Stimulated activated CD8-positive, alpha-beta memory T cell treated with anti-CD3 and anti-CD28 coated beads, Interleukin-15, amount 100 ng/mL, for 48 hours (primary cell): ENCODE measurements around the gene LRRTM4.
"Not testable (repeated sequence)": the region's sequence is repeated elsewhere in the genome, so short reads cannot be mapped to it uniquely, and the experiment has no call there.

Experiments
- DNase-seq, 2 donors: peaks; one replicate each; pipeline ENCODE4 v3.0.0-alpha.2; 2020; ENCODE audit warnings: low read depth in 2 of 2

LRRTM4 gene

GRCh38 chr2:77169426-77169825 lies 352.8 kb downstream of the LRRTM4 start:
- no peak for DNase-seq

- DNase-seq, result not testable (repeated sequence)
Measured at GRCh38 chr2:77164021-77164420, 358.2 kb downstream of the LRRTM4 start.

- DNase-seq, result no peak
Measured at GRCh38 chr2:77161009-77161408, 361.2 kb downstream of the LRRTM4 start.

GRCh38 chr2:77156599-77156998 lies 365.6 kb downstream of the LRRTM4 start:
- DNase-seq, result no peak

- no peak for DNase-seq
Measured at GRCh38 chr2:77155511-77155910, 366.7 kb downstream of the LRRTM4 start.

GRCh38 chr2:77149565-77149964 lies 372.6 kb downstream of the LRRTM4 start:
- no peak for DNase-seq

GRCh38 chr2:77147153-77147552 lies 375.0 kb downstream of the LRRTM4 start:
- DNase-seq, result no peak

GRCh38 chr2:77144772-77145171 lies 377.4 kb downstream of the LRRTM4 start:
- no peak for DNase-seq

GRCh38 chr2:77142141-77142540 lies 380.0 kb downstream of the LRRTM4 start:
- DNase-seq, result no peak

- DNase-seq, result not testable (repeated sequence)
Measured at GRCh38 chr2:77128479-77128878, 393.7 kb downstream of the LRRTM4 start.

GRCh38 chr2:77127345-77127744 lies 394.8 kb downstream of the LRRTM4 start:
- DNase-seq, result no peak

GRCh38 chr2:77121518-77121917 lies 400.7 kb downstream of the LRRTM4 start:
- DNase-seq, result no peak

- no peak for DNase-seq
Measured at GRCh38 chr2:77119333-77119732, 402.8 kb downstream of the LRRTM4 start.

GRCh38 chr2:77108915-77109314 lies 413.3 kb downstream of the LRRTM4 start:
- DNase-seq, result no peak

- no peak for DNase-seq
Measured at GRCh38 chr2:77105008-77105407, 417.2 kb downstream of the LRRTM4 start.

GRCh38 chr2:77104554-77104953 lies 417.6 kb downstream of the LRRTM4 start:
- DNase-seq, result no peak

- no peak for DNase-seq
Measured at GRCh38 chr2:77102927-77103326, 419.2 kb downstream of the LRRTM4 start.

- no peak for DNase-seq
Measured at GRCh38 chr2:77101796-77102452, 420.3 kb downstream of the LRRTM4 start.

- DNase-seq, result no peak
Measured at GRCh38 chr2:77099961-77100360, 422.2 kb downstream of the LRRTM4 start.

GRCh38 chr2:77095525-77095924 lies 426.7 kb downstream of the LRRTM4 start:
- DNase-seq, result not testable (repeated sequence)

- no peak for DNase-seq
Measured at GRCh38 chr2:77095096-77095495, 427.1 kb downstream of the LRRTM4 start.

GRCh38 chr2:77088424-77088823 lies 433.8 kb downstream of the LRRTM4 start:
- DNase-seq, result not testable (repeated sequence)

- DNase-seq, result no peak
Measured at GRCh38 chr2:77087987-77088414, 434.2 kb downstream of the LRRTM4 start.

GRCh38 chr2:77086478-77086877 lies 435.7 kb downstream of the LRRTM4 start:
- DNase-seq, result no peak
